Amniotic epithelial cell (primary cell): ENCODE data around the gene HSD17B2.
A peak's percentile ranks its signal among the peaks of the same experiment; 100 is the strongest.

Experiments used
- DNase-seq: peaks from one replicate; pipeline ENCODE4 v3.0.0-alpha.2; 2010; ENCODE audit warnings: low read depth

Gene HSD17B2

DNA sequence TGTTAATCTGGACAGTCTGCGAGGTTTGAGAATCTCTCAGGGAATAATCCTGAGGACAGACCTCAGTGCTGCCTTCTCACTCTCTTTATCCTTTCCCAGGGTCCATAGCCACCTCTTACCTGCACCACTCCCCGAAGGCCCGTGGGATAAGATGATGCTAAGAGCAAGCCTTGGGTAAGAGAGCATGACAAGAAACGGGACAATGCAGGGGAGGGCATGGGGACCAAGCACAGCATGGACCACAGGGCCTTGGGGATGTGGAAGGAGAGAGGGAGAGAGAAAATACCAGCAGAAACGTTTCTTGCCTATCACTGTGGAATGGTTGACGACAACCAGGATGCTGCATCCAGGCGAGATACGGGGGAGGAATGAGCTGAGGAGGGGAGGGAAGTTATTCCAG lies 15.5 kb upstream of the HSD17B2 start:
- DNase-seq: no peak

DNA sequence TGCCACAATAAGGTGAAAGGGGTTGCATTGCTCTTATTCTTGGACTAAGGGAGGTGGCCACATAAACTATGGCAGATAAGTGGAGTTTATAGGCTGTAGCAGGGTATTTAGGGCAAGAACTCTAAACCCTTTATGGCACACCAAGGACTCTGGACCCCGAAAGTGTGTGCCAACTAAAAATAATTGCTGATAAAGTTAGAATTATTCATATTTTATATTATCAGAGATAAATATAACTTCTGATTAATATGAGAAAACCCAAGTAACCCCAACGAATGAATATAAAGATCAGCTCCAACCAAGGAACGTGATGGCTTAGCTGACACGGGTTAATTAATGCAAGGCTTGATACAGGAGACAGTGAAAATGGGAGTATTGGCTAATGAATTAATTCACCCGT lies 15.0 kb upstream of the HSD17B2 start:
- no peak for DNase-seq

DNA sequence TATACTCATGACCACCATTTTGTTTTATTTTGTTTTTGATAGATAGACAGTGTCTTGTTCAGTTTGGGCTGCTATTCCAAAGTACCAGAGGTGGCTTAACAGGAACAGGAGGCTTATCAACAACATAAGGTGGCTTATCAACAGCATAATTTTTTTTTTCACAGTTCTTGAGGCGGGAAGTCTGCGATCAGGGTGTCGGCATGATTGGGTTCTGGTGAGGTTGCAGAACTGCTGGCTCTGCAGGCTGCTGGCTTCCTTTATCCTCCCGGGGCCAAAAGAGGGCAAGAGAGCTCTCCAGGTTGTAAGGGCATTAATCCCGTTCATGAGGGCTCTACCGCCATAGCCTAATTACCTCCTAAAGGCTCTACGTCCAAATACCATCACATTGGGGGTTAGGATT lies 11.8 kb upstream of the HSD17B2 start:
- DNase-seq: no peak

DNA sequence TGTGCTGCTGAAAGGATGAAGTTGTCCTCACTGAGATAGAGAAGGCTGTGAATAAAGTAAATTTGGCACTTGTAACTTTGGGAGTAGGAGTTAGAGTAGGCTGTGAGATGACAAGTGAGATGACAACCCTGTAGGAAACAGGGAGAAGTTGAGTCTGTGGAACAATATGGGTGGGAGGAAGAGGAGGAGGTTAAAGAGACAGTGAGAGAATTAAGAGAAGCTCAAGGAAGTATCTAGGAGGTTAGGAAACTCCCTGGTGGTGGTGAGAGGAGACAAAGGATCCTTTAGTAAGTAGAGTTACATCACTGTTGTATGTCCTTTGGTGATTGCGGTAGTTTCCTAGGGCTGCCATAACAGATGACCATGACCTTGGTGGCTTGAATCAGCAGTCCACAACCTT lies 10.7 kb upstream of the HSD17B2 start:
- DNase-seq: no peak

DNA sequence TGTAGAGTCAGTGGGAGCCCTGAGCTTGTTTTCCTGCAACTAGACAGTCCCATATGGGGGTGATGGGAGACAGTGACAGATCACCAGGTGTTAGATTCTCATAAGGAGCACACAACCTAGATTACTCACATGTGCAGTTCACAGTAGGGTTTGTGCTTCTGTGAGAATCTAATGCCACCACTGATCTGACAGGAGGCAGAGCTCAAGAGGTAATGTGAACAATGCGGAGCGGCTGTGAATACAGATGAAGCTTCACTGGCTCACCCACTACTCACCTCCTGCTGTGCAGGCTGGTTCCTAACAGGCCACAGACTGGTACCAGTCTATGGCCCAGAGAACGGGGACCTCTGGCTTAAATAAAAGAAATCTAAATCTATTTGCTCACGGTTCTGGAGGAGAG lies 10.2 kb upstream of the HSD17B2 start:
- no peak for DNase-seq

DNA sequence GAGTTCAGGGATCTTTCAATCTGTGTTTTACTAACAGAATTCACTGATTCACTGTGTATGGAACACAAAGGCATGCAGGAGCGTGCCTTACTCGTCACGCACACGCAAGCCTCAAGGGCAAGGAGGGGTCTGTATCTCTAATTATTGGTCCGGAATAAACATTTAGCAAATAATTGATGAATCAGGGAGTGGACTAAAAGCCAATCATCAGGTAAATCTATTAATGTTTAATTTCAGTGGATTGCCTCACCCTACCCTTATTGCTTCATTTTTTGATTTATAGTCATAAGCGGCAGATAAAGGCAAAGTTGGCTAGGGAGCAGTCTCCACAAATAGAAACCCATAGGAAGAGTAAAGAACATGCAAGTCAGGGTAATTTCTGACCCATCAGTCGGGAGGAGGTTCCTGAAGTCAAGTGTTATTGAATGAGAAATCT lies 7.4 kb upstream of the HSD17B2 start:
- DNase-seq: peak; percentile 12

DNA sequence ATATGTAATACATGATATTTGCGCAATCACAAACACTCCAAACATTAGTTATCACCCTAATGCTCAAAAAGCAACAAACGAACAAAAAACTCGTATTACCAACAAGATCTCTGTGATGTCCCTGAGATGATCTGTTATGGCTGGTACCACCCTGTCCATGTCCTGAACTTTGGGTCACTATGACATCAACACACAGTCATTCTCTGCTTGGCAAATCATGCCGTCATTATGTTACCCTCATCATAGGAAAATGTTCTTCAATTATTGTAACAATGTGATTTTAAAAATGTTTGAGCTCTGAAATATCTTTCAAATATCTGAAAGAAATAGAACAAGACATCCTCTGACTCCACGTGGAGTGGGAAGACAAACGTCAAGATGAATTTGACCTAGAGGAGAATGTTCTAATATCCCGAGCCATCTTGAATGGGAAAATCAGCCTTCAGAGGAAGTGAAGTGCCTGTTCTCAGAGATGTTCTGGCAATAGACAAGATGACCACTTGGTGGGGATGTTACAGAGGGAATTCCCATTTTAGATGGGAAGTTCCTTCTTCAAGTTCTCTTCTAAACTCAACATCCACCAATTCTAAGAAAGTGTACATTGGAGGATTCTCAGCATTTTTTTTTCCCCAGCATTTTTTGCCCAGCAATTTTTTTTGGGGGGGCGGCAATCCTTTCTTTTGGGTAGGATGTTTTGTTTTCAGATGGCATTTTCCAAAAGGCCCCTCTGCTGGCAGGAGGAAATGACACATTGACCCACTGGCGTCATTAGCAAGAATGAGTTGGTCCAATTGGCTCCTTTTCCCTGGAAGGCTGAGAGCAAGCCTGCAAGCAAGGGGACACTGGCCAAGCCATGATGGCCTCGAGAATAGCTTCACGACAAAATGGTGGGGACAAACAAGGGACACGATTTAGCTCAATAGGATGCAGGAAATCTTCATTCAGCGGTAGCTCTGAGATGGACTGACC lies 3.7 kb upstream of the HSD17B2 start:
- peak; percentile 75 for DNase-seq

DNA sequence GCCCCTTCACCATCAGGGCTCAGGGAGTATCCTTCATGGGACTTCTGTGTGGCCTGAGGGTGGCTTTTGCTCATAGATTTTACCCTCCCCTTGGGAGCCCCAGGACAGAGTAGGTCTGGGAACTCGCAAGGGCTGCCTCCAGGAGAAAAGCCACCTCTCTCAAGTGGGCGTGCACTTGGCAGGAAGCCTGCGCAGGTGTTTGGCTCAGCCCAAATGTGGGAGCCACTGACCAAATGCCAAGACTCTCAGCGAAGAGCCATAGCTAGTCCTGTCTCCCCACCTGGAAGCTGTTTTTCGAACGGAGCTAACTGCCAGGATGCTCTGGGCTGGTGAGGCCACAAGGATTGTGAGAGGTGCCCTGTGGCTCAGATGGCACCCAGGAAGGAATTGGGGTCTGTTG lies 2.0 kb upstream of the HSD17B2 start:
- no peak for DNase-seq

DNA sequence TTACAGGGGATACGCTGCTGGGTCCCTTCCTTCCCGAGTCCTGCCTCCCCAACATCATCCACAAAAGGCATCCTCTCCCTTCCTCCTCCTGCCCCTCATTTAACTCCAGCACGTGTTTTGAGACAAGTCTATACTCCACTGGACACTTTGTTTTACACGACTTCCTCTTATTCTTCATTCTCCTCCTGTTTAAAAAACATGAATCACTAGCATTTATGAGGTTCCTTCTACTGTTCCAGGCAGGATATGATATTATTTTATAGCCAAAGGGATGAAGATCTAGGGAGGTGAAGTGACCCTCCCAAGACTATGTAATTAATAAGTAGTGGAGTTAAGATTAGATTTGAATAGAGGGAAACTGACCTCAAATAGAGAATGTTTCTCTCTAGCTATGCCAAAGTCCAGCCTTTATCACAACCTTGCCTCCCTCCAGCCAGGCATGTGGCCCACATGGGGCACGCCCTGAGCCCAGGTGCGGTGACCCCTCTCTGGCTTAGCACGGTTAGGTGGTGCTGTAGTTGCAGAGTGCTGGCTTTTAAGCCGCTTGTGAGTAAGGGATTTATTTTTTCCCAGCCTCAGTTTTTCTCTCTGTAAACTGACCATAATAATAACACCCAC lies 1.3 kb upstream of the HSD17B2 start:
- DNase-seq: no peak

DNA sequence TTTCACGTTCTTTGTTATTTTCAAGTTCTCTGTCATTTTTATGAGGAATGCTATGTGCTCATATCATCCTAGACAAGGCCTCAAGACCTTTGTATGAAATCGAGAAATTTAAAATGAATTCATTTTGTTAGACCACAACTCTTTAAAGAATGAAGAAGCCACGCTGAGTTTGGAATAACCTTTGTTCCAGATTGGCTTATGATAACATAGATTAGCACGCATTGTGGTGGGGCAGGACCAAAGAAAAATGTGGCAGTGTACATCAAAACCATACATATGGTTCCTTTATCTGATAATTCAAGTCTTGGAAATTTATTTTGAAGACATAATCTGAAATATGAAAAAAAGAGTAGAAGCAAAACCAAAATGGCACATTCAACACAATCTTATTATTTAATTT lies 2.2 kb downstream of the HSD17B2 start:
- no peak for DNase-seq

DNA sequence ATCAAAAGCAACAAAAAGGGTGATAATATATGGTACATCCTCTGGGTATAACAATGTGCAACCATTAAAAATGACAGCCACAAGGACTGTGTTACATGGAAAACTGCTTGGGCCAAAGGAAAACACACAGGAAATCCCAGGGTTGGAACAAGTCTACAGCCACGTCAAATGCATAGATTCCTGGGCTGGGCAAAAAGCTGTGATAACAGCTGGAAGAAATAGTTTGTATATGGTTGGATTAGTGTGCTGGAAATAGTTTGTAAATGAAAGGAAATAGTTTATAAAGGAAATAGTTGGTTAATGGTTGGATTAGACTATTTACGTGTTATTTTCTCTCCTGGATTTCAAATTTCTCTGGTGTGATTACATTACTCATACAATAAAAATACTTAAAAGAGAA lies 2.6 kb downstream of the HSD17B2 start:
- no peak for DNase-seq

DNA sequence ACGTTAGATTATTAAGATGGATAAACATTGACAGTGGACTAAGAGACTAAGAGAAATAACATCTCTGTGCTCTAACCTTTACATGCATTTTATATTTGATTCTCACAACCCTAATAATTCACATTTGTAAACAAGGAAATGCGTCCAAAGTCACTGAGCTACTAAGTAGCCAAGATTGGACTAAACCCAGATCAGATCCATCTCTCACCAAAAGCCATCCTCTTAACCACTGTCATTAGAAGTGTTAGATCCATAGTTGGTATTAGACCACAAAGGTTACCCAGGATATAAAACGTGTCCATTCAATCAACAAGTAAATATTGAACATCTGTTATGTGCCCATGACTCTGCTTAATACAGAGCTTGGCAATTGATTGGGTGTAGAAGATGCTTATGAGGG lies 5.2 kb downstream of the HSD17B2 start:
- DNase-seq: no peak

DNA sequence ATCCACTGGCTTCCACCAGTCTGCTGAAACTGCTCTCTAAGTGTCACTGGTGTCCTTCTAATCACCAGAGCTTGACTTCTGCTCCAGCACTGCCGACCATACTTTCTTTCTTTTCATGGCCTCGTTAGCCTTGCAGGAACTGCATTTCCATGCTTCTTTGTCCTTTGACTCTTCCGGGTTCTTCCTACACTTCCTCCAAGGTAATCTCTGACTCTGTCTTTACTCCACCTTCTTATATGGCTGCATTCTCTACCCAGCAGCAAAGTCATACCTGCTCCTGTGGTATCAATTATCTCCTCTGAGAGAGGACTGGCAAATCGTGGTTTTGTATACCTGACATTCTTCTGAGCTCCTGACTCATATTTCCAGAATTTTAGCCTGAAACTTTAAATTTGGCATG lies 6.5 kb downstream of the HSD17B2 start:
- DNase-seq: no peak

DNA sequence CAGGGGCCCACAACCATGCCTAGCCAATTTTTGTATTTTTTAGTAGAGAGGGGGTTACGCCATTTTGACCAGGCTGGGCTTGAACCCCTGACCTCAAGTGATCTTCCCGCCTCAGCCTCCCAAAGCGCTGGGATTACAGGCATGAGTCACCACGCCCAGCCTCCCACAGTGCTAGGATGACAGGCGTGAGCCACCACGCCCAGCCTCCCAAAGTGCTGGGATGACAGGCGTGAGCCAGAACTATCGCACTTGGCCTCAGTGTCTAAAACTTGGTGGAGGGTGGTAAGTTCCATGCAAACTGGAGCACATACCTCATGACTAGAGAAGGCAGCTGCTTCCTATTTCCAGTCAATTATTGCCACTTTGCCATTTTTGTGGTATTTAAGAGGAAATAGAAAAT lies 7.1 kb downstream of the HSD17B2 start:
- DNase-seq: no peak

DNA sequence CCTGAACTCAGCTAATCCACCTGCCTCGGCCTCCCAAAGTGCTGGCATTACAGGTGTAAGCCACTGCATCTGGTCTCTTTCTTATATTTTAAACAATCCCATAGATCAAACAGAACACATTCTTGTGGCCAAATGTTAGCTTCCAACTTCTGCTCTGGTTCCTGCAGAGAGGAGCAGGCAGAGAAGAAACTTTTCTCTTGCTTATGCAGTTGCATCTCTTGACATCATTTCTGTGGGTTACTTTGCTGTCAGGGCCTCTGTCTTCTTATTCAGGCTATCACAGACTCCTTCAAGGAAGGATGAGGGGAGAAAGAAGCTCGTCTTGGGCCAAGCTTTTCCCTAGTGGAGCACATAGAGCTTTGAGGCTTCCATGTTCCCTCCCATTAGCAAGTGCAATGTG lies 7.8 kb downstream of the HSD17B2 start:
- DNase-seq: peak; percentile 58

DNA sequence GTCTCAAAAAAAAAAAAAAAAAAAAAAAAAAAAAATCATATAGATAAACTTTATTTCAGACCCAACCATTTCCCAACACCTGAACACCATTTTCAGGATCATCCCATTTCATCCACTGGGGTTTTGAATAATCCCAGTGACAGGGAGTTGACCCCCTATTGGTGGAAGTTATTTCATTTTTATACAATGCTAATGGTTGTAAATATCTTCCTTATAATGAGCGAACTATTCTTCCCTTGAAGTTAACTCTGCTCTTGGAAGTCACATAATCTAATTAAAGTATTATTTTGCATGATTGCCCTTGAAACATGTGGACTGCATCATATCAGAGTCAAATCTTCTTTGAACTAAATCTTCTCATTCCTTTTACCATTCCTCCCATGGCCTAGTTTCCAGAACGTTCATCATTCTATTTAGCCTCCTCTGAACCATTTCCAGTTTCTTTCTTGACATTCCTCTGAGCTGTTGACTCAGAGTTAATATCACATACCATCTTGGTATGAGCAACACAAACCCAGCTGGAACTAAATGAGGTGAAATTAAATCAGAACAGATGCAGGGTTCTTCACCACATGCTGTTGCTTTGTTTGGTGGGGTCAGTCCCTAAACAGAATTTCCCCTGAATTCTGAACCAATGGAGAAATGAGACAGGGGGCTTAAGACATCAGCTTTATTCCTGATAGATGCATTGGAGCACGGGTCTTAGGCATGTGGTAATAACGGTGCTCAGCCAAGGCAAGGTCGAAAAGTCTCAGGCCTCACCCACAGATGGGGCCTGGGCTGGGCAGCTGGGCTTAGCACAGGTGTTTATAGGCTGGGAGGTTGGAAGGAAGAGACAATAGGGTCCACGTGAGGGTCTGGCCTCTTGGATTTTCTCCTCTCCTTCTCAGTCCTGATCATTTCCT lies 8.9 kb downstream of the HSD17B2 start:
- DNase-seq: peak; percentile 91

DNA sequence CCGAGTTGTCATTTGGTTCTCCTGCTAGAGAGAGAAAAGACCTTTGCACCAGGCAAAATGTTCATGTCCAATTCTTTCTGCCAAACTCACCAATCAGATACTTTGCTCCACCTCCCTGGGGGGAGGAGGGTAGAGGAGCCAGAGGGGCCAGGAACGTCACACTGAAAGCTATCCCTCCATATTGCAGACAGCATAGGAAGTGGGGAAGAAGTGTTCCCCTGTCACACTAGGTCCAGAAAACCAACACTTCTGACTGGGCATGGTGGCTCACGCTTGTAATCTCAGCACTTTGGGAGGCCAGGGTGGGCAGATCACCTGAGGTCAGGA lies 9.5 kb downstream of the HSD17B2 start:
- DNase-seq: no peak

DNA sequence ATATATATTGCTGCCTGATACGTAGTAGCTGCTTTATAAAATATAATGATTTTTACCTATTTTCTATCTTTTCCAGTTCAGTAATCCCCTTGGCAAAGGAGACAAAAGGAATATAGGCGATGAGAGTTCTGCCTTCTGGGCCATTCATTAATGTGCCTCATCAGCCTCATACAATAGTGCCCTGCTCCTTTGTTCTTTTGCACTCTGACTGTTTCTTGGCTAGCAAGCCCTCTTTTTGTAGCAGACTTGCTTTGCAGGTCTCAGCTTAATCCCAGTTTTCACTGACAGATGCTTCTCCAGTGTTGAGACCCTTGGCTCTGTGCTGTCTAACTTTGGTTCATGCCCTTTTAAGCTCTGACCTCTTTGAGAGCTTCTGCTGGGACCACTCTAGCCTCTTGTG lies 10.4 kb downstream of the HSD17B2 start:
- no peak for DNase-seq

DNA sequence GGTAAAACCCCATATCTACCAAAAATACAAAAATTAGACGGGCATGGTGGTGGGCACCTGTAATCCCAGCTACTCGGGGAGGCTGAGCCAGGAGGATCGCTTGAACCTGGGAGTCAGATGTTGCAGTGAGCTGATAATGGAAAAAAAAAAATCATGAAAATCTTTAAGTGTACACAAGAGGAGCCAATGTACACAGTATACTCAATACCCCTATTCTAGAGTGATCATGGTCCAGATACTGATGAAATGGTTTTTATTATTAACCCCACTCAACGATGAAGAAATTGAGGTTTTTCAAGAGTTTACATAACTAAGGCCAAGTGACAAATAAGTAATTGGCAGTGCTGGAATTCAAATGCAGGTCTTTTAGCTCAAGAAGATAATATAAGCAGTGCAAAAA lies 11.5 kb downstream of the HSD17B2 start:
- no peak for DNase-seq

DNA sequence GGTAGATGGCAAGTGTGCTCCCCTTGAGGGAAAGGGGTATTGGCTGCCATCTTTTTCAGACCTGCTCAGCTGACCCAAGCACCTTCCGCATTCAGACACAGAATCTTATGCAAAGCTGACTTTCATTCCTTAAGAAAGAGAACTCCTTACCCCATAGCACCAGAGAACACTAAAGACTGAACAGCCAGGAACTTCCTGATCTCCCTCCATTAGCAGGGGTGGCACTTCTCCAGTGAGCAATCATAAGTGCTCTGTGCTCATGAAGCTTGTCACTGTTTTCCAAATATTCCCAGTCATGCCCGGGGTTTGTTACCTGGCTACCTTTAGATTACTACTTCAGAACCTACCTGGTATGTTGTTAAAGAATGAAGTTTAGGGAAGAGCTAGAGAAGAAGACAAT lies 11.9 kb downstream of the HSD17B2 start:
- no peak for DNase-seq

DNA sequence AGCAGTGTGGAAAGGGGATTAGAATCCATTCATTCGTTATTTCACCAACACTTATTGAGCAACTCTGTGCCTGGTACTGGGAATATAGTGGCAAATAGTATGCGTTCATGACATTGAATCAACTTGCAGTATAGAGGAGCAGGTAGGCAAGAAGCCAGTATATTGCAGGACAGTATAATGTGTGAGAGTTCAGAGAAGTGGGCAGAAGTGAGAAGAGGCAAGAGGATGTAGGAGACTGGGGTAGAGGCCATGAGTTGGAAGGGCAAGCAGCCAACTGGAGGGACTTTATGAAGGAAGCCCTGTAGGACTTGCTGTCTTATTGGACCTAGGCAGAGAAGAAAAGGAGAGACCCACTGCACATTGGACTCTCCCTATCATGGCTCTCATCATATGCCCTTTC lies 12.3 kb downstream of the HSD17B2 start:
- DNase-seq: no peak

DNA sequence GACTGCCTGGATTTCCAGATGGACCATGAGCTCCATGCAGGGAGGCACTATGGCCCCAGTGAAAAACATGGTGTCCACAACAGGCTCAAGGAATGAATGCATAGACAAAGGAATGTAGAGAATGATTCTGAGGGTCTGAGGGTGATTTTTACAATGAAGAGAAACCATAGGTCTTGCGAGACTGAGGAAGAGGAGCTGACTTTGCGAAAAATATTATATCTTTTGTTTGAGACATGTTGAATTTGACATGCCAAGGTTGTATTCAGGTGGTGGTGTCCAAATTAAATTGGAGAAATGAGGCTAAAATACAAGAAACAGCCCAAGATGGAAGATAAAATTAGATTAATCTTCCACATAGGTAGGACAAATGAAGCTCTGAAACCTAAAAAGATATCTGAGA lies 12.7 kb downstream of the HSD17B2 start:
- DNase-seq: no peak

DNA sequence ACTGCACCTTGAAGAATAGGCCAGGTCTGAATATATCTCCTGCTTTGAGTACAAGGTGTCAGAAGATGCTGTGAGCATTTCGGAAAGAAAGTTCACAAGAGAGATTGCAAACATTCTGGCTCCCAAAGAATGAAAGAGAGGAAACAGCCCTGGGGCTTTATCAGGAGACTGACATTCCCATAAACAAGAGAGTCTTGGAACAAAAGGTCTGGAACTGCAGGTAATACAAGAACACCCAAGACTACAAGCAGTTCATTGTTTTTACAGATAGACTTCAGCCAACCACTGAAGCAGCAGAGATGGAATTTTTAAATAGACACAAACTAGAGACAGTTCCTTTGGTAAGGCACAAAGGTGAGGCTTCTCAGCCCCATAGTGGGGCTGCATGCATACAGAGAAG lies 14.4 kb downstream of the HSD17B2 start:
- no peak for DNase-seq
